ENCODE data around the gene ZNF462. TPM values are rescaled to one million over a fixed set of nuclear protein-coding genes. Genes with fewer than 3 reads are reported as not detected.

Gene ZNF462
- polyA plus RNA-seq, 3 donors: not detected

DNA sequence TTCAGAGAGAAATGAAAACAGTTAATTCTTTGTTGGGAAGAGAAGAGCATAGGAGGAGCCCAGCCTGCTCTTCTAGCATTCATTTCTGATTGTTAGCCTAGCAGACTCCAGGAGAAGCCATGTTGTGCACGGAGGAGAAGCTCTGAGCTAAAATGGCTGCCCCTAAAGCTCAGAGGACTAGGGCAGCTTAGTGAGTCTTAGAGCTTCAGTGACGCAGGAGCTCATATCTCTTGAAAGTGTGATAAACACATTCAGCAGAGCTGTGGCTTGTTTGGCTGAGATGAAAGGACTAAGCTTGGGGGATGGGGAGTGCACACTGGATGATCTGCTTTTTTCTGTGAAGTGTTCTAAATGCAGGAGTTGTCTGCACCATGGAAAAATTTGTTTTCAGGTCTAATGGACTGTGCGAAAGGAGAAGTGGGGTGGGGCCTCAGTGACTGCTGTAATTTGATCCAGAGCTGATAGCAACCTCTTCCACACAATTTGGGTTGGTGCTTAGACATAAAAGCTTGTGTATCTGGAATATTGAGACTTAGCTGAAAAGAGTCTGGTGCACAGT lies 58.5 kb downstream of the ZNF462 start:
- no peak for DNase-seq
- H3K36me3 Mint-ChIP-seq: no peaks in the 10 kb centered on the region
- Histone ChIP-seq H3K4me1 (ENCODE audit: control insufficient read depth in 1 of 2, insufficient read depth in 2 of 2, low read length in 2 of 2) (no peaks in the 10 kb centered on the region), H3K4me2 (replicated peaks; ENCODE audit: extremely low read depth, low read length, poor library complexity, severe bottlenecking) (no peak overlapping the region), H3K79me2 (ENCODE audit: insufficient read depth, low read length) (no peaks in the 10 kb centered on the region), H3K27ac (ENCODE audit: low read depth in 1 of 2, low read length in 2 of 2) (no peak overlapping the region), H3K36me3 (replicated peaks in 1 of 2; ENCODE audit: control insufficient read depth in 1 of 2, insufficient read depth in 2 of 2, low read length in 2 of 2) (no peaks in the 10 kb centered on the region), H4K20me1 (ENCODE audit: insufficient read depth, low read length) (no peaks in the 10 kb centered on the region), H3K9me3 (replicated peaks in 1 of 2; ENCODE audit: control insufficient read depth in 1 of 2, insufficient read depth in 1 of 2, low read length in 2 of 2) (peaks cover 9 to 13% of the 10 kb centered on the region in 2 donors), H3K9ac (ENCODE audit: insufficient read depth, low read length, poor library complexity, severe bottlenecking) (no peak overlapping the region), H3K27me3 (ENCODE audit: control insufficient read depth in 2 of 2, insufficient read depth in 2 of 2, low read length in 2 of 2) (no peaks in the 10 kb centered on the region), H3K4me3 (replicated peaks in 1 of 3; ENCODE audit: low read depth in 2 of 3, low read length in 3 of 3) (no peak overlapping the region), H2AFZ (ENCODE audit: insufficient read depth, low read depth, low read length, poor library complexity, severe bottlenecking) (no peak overlapping the region)
- intact Hi-C loops (cut with micrococcal nuclease): no loop called here
- peaks cover 5 to 18% (median 11%) of the 10 kb centered on the region in 7 donors for H3K9me3 Mint-ChIP-seq
- TF ChIP-seq, protein P1, sequence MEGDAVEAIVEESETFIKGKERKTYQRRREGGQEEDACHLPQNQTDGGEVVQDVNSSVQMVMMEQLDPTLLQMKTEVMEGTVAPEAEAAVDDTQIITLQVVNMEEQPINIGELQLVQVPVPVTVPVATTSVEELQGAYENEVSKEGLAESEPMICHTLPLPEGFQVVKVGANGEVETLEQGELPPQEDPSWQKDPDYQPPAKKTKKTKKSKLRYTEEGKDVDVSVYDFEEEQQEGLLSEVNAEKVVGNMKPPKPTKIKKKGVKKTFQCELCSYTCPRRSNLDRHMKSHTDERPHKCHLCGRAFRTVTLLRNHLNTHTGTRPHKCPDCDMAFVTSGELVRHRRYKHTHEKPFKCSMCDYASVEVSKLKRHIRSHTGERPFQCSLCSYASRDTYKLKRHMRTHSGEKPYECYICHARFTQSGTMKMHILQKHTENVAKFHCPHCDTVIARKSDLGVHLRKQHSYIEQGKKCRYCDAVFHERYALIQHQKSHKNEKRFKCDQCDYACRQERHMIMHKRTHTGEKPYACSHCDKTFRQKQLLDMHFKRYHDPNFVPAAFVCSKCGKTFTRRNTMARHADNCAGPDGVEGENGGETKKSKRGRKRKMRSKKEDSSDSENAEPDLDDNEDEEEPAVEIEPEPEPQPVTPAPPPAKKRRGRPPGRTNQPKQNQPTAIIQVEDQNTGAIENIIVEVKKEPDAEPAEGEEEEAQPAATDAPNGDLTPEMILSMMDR (IDR thresholded peaks at IDR 0.05): no peak
- H3K4me3 Mint-ChIP-seq: no peak overlapping the region
- H3K4me1 Mint-ChIP-seq: no peaks in the 10 kb centered on the region
- 86% methylated on average over 2 of the region's 3 CpGs for WGBS (ENCODE audit: insufficient coverage)
- peaks cover 0 to 3% (median 0%) of the 10 kb centered on the region in 3 donors for H3K27me3 Mint-ChIP-seq (ENCODE audit: low read depth in 3 of 3)
- no peak overlapping the region for H3K27ac Mint-ChIP-seq

DNA sequence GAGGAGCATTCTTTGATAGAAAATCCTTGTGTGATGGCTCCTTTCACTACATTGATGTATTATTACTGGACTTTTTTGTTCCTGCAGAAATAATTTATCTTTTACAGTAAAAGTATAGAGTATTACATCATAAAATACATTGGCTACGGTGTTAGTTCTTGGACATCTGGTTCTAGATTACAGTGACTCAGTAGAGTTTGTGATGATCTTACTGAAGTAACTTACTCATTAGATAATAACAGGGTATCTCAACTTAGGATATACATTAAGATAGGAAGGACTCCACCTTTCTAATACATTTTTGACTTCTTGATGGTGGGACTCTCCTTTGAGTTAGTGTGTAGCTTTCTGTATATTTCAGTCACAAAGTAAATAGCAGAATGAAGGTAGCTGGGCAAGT lies 59.1 kb downstream of the ZNF462 start:
- TF ChIP-seq, protein P1 (IDR thresholded peaks at IDR 0.05): no peak
- no peaks in the 10 kb centered on the region for H3K36me3 Mint-ChIP-seq

More for the DNA sequence above, 59.1 kb downstream of the ZNF462 start:
- intact Hi-C loops (cut with micrococcal nuclease): no loop called here
- no peak overlapping the region for H2AFZ ChIP-seq (ENCODE audit: insufficient read depth, low read depth, low read length, poor library complexity, severe bottlenecking)
- peaks cover 0 to 3% (median 0%) of the 10 kb centered on the region in 3 donors for H3K27me3 Mint-ChIP-seq (ENCODE audit: low read depth in 3 of 3)
- H3K36me3 ChIP-seq (replicated peaks in 1 of 2; ENCODE audit: control insufficient read depth in 1 of 2, insufficient read depth in 2 of 2, low read length in 2 of 2): no peaks in the 10 kb centered on the region
- no CpG with 5 or more reads among the region's 1 CpG for WGBS (ENCODE audit: insufficient coverage)
- H3K27ac Mint-ChIP-seq: no peak overlapping the region
- no peak overlapping the region for H3K9ac ChIP-seq (ENCODE audit: insufficient read depth, low read length, poor library complexity, severe bottlenecking)
- H3K4me3 ChIP-seq (replicated peaks in 1 of 3; ENCODE audit: low read depth in 2 of 3, low read length in 3 of 3): no peak overlapping the region
- no peaks in the 10 kb centered on the region for H3K79me2 ChIP-seq (ENCODE audit: insufficient read depth, low read length)
- H4K20me1 ChIP-seq (ENCODE audit: insufficient read depth, low read length): no peaks in the 10 kb centered on the region
- no peak overlapping the region for H3K27ac ChIP-seq (ENCODE audit: low read depth in 1 of 2, low read length in 2 of 2)
- H3K4me1 Mint-ChIP-seq: no peaks in the 10 kb centered on the region
- H3K9me3 Mint-ChIP-seq: peaks cover 5 to 18% (median 12%) of the 10 kb centered on the region in 7 donors
- no peak overlapping the region for H3K4me3 Mint-ChIP-seq
- no peak for DNase-seq
- peaks cover 13 to 14% of the 10 kb centered on the region in 2 donors for H3K9me3 ChIP-seq (replicated peaks in 1 of 2; ENCODE audit: control insufficient read depth in 1 of 2, insufficient read depth in 1 of 2, low read length in 2 of 2)
- no peak overlapping the region for H3K4me2 ChIP-seq (replicated peaks; ENCODE audit: extremely low read depth, low read length, poor library complexity, severe bottlenecking)
- H3K27me3 ChIP-seq (ENCODE audit: control insufficient read depth in 2 of 2, insufficient read depth in 2 of 2, low read length in 2 of 2): no peaks in the 10 kb centered on the region
- H3K4me1 ChIP-seq (ENCODE audit: control insufficient read depth in 1 of 2, insufficient read depth in 2 of 2, low read length in 2 of 2): no peaks in the 10 kb centered on the region
